Transverse colon (tissue), 4 donors: ENCODE measurements around the gene C10orf67. TPM values are rescaled to one million over a fixed set of nuclear protein-coding genes. Genes with fewer than 3 reads are reported as not detected.

Source experiments
- DNase-seq: peaks from one replicate; pipeline ENCODE4 v3.0.0-alpha.2; 2019
- H3K27ac ChIP-seq, 4 donors: fragments of 200-600 bp; sonication (generic); 2 replicates each; pipeline ENCODE4 v1.5.1; 2016 to 2018; ENCODE audit warnings: inconsistent platforms in 4 of 4
- H3K27me3 ChIP-seq: fragments of 200-600 bp; sonication (generic); 2 replicates; pipeline ENCODE4 v1.5.1; 2017; ENCODE audit warnings: inconsistent platforms
- H3K36me3 ChIP-seq, 4 donors: fragments of 200-600 bp; sonication (generic); 2 replicates each; pipeline ENCODE4 v1.5.1; 2017 to 2019; ENCODE audit warnings: inconsistent platforms in 4 of 4
- H3K4me1 ChIP-seq, 4 donors: fragments of 200-600 bp; sonication (generic); 2 replicates each; pipeline ENCODE4 v1.5.1; 2017 to 2020; ENCODE audit warnings: inconsistent platforms in 4 of 4
- H3K4me3 ChIP-seq, 4 donors: fragments of 200-600 bp; sonication (generic); 1 replicate in 1 of 4; 2 replicates in 3 of 4; pipeline versions ENCODE4 v1.5.1 to v1.6.1; 2017 to 2019; ENCODE audit warnings: inconsistent platforms in 4 of 4
- H3K9me3 ChIP-seq, 2 donors: fragments of 200-600 bp; sonication (generic); 2 replicates each; pipeline ENCODE4 v1.5.1; 2017 to 2019; ENCODE audit warnings: inconsistent platforms in 2 of 2
- CTCF ChIP-seq, 5 experiments: fragments of 200-600 bp in 3 of 5; fragments of 450-650 bp in 2 of 5; sonication (generic) in 3 of 5; IDR thresholded peaks; 1 replicate in 2 of 5; 2 replicates in 3 of 5; pipeline ENCODE4 v1.5.1; 2016 to 2017; ENCODE audit warnings: antibody characterized with exemption in 5 of 5, inconsistent platforms in 3 of 5, mild to moderate bottlenecking in 2 of 5, moderate library complexity in 1 of 5
- EP300 ChIP-seq: sonication (generic); formaldehyde crosslinking; IDR thresholded peaks from one replicate; pipeline ENCODE4 v1.6.1; 2017; ENCODE audit warnings: antibody characterized with exemption, low read depth
- POLR2A ChIP-seq: fragments of 450-650 bp; IDR thresholded peaks from one replicate; pipeline ENCODE4 v1.6.1; 2016; ENCODE audit warnings: antibody characterized with exemption, mild to moderate bottlenecking, moderate library complexity
- POLR2AphosphoS5 ChIP-seq, 3 donors: sonication (generic); formaldehyde crosslinking; IDR thresholded peaks; one replicate each; pipeline ENCODE4 v1.6.1; 2016; ENCODE audit warnings: antibody characterized with exemption in 3 of 3
- WGBS, 2 donors: methylation state at CpG; one replicate each; pipeline ENCODE4 v1.1.5; 2018; ENCODE audit warnings: low coverage in 1 of 2; 5-methylcytosine and 5-hydroxymethylcytosine counted together
- in situ Hi-C, 4 donors: fragments of 200-750 bp; cut with MboI; loops; one replicate each; pipeline versions ENCODE4 v1.15.0 to v1.15.1; 2017; ENCODE audit warnings: low sequenced_read_pairs in 3 of 4, low pct_ligation_motif_present in 1 of 4, low pct_unique_long_range_greater_than_20kb in 1 of 4
- intact Hi-C: fragments of 100-400 bp; cut with DNase I; formaldehyde crosslinking; loops from one replicate; pipeline ENCODE4 v1.15.1; 2023; ENCODE audit warnings: low total_unique reads
- total RNA-seq, 4 donors: library from RNA; depleted of rRNA; stranded (reverse); fragments of >200 nt; gene quantifications; one replicate each; pipeline ENCODE4 v1.1.0, GENCODE V29; 2016

C10orf67 gene
- total RNA-seq, 4 donors from 2014 or later, result not detected

GRCh38 chr10:23330948-23331347 lies 13.6 kb downstream of the C10orf67 start:
- intact Hi-C loops (no loop called here), in situ Hi-C loops (no loop called here)
- no peak for DNase-seq
- H3K9me3 ChIP-seq, result peaks cover 0 to 3% of the 10 kb centered on the region in 2 donors
- no peaks in the 10 kb centered on the region for H3K36me3 ChIP-seq
- H3K27ac ChIP-seq, result no peak overlapping the region
- no peaks in the 10 kb centered on the region for H3K4me1 ChIP-seq
- TF ChIP-seq CTCF (IDR thresholded peaks at IDR 0.05) (no peak), EP300 (no peak), POLR2AphosphoS5 (IDR thresholded peaks at IDR 0.05) (no peak), POLR2A (no peak)
- no peak overlapping the region for H3K4me3 ChIP-seq
- 86% methylated on average over 7 of the region's 7 CpGs; no CpG with 5 or more reads in 1 of the 2 donors for WGBS, 2 donors
- peaks cover 7% of the 10 kb centered on the region for H3K27me3 ChIP-seq

- no peak overlapping the region for H3K27ac ChIP-seq
- WGBS, 2 donors, result 74 to 77% methylated on average over 4 to 5 of the region's 5 CpGs
- TF ChIP-seq POLR2A (no peak), POLR2AphosphoS5 (IDR thresholded peaks at IDR 0.05) (no peak), EP300 (no peak), CTCF (IDR thresholded peaks at IDR 0.05) (no peak)
- no peaks in the 10 kb centered on the region for H3K36me3 ChIP-seq
- peaks cover 0 to 3% of the 10 kb centered on the region in 2 donors for H3K9me3 ChIP-seq
- DNase-seq, result no peak
- peaks cover 16% of the 10 kb centered on the region for H3K27me3 ChIP-seq
- H3K4me1 ChIP-seq, result no peaks in the 10 kb centered on the region
- in situ Hi-C loops (no loop called here), intact Hi-C loops (no loop called here)
- no peak overlapping the region for H3K4me3 ChIP-seq
Observed at GRCh38 chr10:23326544-23327307, 17.9 kb downstream of the C10orf67 start.

- TF ChIP-seq POLR2A (no peak), CTCF (IDR thresholded peaks at IDR 0.05) (peak in 1 of 5 experiments; percentile 4), EP300 (no peak), POLR2AphosphoS5 (IDR thresholded peaks at IDR 0.05) (no peak)
- Histone ChIP-seq H3K27me3 (peaks cover 16% of the 10 kb centered on the region), H3K36me3 (no peaks in the 10 kb centered on the region), H3K27ac (no peak overlapping the region), H3K4me1 (no peaks in the 10 kb centered on the region), H3K4me3 (no peak overlapping the region), H3K9me3 (peaks cover 0 to under 1% of the 10 kb centered on the region in 2 donors)
- in situ Hi-C loops (no loop called here), intact Hi-C loops (no loop called here)
- WGBS, 2 donors, result 74 to 100% methylated on average over 1 of the region's 1 CpG
- no peak for DNase-seq
Observed at GRCh38 chr10:23325132-23325531, 19.5 kb downstream of the C10orf67 start.

- TF ChIP-seq EP300 (no peak), POLR2A (no peak), POLR2AphosphoS5 (IDR thresholded peaks at IDR 0.05) (no peak), CTCF (IDR thresholded peaks at IDR 0.05) (no peak)
- Histone ChIP-seq H3K27me3 (peaks cover 16% of the 10 kb centered on the region), H3K36me3 (no peaks in the 10 kb centered on the region), H3K9me3 (no peaks in the 10 kb centered on the region), H3K4me3 (no peak overlapping the region), H3K4me1 (no peaks in the 10 kb centered on the region), H3K27ac (no peak overlapping the region)
- 89% methylated on average over 1 of the region's 1 CpG; no CpG with 5 or more reads in 1 of the 2 donors for WGBS, 2 donors
- in situ Hi-C loops (loop anchor here in 3 of 4 donors (5.0 to 25.0 kb wide), 4 partner anchors 208 to 888 kb away; partner anchors contain the start of gene KIAA1217 (in 1 of the 3)), intact Hi-C loops (no loop called here)
- DNase-seq, result no peak
Observed at GRCh38 chr10:23324351-23324750, 20.2 kb downstream of the C10orf67 start.
